GM18502 (cell line): Measurements from ENCODE around the gene ASTN2.

Experiments
- ATAC-seq: cut with Tn5 transposase; IDR thresholded peaks from one replicate; pipeline ENCODE4 v1.9.1; 2021; ENCODE audit warnings: mild to moderate bottlenecking; ENCODE audit not compliant: unreplicated experiment, poor library complexity

ASTN2 gene

DNA sequence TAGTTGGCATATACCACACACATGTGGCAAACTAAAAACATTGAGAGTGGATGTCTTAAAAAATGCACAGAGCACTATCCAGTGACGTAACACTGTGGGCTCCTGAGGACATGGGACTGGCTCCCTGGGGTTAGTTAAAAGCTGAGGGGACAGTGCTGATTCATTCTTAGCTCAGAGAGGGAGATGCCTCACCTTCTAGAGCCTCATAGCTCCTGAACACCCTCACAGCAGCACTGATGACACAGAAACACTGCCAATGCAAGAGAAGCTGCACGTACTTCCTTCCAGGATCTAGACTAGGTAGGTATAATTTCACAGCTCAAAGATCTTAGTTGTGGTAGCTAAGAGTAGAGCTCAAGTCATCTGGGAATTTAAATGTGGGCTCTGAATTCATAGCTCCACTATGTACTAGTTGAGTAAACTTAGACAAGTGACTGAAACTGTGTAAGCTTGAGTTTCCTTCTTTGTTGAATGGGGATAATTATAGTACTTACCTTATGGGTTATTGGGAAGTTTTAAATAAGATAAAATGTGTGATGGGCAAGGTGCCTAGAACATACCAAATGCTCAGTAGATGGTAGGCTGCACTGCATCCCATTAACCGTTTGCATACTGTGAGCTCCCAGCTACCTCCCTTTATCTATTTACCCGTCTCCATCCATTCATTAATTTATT lies 279.9 kb downstream of the ASTN2 start:
- no peak for ATAC-seq

GRCh38 chr9:117126871-117127270 lies 288.0 kb downstream of the ASTN2 start:
- ATAC-seq, result no peak

GRCh38 chr9:117125531-117125930 lies 289.3 kb downstream of the ASTN2 start:
- ATAC-seq, result no peak

GRCh38 chr9:117123729-117124128 lies 291.1 kb downstream of the ASTN2 start:
- no peak for ATAC-seq

- no peak for ATAC-seq
Measured at GRCh38 chr9:117122953-117123352, 291.9 kb downstream of the ASTN2 start.

GRCh38 chr9:117122102-117122501 lies 292.8 kb downstream of the ASTN2 start:
- no peak for ATAC-seq

- ATAC-seq, result no peak
Measured at GRCh38 chr9:117121316-117121715, 293.5 kb downstream of the ASTN2 start.

DNA sequence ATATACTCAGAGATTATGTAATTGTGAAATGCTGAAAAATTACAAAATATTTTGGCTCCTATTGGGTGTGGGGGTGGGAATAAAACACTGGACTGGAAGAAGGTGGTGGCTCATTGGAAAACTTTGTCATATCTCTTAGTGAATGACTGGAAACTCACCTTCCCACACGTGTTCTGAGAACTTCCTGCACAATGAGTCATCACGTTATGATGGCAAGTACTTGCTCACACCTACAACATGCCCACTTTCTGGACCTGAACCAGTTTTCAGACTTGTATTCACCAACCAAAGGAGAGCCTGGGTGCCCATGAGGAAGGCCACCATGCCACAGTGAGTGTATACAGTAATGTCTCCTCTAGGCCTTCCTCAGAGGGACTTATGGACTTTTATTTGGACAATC lies 294.8 kb downstream of the ASTN2 start:
- ATAC-seq, result no peak

DNA sequence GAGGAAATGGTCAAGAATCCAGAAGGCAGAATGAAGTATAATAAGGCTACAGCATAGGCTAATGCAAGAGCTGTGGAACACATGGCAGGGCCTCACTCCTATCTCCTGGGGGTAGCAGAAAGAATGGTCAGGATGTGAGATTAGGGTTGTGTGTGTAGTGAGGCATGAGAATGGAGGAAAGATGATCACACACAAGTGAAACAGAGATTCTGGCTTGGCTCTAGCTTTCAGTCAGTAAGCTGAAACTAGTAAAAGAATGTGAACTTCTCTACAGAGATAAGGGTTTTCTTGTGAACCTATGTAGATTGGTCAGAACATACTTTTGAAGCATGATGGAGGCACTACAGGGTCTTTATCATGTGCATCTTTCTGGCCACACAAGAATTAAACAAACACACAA lies 298.8 kb downstream of the ASTN2 start:
- ATAC-seq, result peak; percentile 98

DNA sequence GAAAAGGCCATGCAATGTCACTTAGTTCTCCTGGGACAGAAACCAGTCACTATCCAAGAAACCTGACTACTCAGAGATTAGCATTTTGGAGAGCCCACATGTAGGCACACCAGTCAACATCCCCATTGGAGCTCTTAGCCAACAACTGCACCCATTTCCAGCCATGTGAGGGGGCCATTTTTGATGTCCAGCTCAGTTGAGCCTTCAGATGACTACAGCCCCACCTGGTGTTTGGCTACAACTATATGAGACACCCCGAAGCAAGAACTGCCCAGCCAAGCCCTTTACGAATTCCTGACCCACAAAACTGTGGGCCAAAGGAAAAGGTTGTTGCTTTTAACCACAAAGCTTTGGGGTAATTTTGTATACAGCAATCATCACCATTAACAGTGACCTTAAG lies 300.1 kb downstream of the ASTN2 start:
- ATAC-seq, result no peak

DNA sequence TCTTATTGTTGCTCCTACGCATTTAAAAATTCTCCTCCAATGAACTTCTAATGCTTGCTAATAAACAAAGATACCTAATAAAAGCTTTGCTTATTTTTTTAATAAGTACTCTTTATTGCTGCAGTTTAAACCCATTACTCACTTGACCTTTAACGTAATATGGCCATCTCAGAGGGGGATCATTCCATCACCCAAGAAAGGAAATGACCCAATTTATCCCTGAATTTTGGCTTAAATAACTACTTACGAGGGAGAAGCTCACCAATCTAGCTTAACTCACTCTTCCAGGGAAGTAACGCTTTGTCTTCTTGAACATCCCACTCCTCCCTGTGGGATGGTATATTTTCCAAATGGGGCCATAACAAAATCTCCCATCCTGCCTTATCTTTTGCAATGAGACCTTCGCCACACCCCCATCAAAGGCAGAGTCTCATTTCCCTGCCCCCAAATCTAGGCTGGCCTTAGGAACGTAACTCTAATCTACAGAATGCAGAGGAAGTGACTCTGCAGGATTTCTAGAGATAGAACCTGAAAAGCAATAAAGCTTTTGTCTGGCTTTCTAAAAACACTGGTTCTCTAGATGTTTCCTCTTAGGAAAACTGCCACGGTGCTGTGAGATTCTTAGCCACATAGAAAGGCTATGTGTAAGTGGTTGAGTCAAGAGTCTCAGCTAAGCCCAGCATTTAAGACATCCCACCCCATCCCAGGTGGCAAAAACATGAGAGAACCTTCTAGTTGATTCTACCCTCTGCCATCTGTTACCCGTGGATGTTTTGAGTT lies 310.0 kb downstream of the ASTN2 start:
- no peak for ATAC-seq

DNA sequence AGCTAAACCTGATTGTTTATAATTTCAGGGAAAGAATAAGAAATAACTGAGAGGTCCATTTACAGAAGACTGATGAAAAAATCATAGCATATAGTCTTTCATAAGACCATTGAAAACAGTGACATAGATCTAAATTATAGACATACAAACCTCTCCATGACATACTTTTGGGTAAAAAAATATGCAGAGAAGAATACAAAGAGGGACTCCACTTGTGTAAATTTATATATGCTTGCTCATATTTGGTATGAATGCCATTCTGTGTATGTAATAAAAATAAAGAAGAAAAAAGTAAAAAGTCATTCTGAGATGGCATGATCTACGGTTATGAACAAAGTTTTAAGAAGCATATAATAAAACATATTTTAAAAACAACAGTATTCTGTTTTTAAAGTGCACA lies 310.7 kb downstream of the ASTN2 start:
- ATAC-seq, result no peak

- peak; percentile 90 for ATAC-seq
Measured at GRCh38 chr9:117103438-117104110, 311.3 kb downstream of the ASTN2 start.

GRCh38 chr9:117101008-117101407 lies 313.8 kb downstream of the ASTN2 start:
- no peak for ATAC-seq

- ATAC-seq, result no peak
Measured at GRCh38 chr9:117098331-117098730, 316.5 kb downstream of the ASTN2 start.

DNA sequence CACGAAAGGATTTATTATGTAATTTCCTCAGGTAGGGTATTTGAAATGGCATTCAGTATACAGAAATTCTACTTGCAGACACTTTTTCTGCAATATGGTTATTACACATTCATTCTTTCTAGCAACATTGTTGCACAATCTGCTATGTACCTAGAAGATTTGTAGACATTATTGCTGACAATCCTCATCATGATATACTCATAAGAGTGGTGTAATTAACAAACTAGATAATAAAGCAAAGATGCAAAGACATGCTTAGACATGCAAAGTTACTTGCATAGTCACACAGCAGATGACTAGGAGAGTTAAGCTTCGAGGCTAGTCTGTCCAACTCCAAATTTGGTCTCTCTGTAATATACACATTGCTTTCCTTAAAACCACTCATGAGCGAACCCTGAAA lies 317.1 kb downstream of the ASTN2 start:
- no peak for ATAC-seq

GRCh38 chr9:117096138-117096537 lies 318.7 kb downstream of the ASTN2 start:
- ATAC-seq, result no peak

- no peak for ATAC-seq
Measured at GRCh38 chr9:117095081-117095480, 319.8 kb downstream of the ASTN2 start.

- no peak for ATAC-seq
Measured at GRCh38 chr9:117093891-117094844, 320.7 kb downstream of the ASTN2 start.

DNA sequence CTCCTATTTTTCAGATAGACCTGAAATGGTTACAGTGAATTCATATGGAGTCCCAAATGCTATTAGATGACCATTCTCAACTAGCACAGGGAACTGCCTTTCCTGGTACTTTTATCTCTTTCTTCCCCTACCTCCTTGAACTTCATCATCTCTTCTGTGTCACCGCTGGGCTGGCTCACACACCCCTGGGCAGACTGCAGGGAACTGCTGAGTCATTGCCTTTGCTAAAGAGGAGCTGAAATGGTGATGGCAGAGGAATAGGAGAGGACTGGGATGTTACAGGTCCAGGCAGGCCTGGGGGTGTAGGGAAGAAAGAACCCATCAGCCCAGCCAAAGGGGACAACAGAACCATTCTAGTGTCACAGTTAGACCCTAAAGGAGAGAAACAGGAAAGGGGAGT lies 322.3 kb downstream of the ASTN2 start:
- no peak for ATAC-seq
